Stomach (tissue), 4 donors: ENCODE results near the gene SPTSSA.

Experiments used
- EP300 ChIP-seq: sonication (generic); formaldehyde crosslinking; IDR thresholded peaks from one replicate; pipeline ENCODE4 v1.6.1; 2017; ENCODE audit warnings: antibody characterized with exemption
- POLR2AphosphoS5 ChIP-seq, 3 donors: sonication (generic); formaldehyde crosslinking; IDR thresholded peaks; one replicate each; pipeline ENCODE4 v1.6.1; 2016; ENCODE audit warnings: antibody characterized with exemption in 3 of 3
- TF ChIP-seq, protein P1 (sequence below), 7 experiments: fragments of 450-650 bp in 4 of 7; fragments of 200-600 bp in 3 of 7; sonication (generic) in 3 of 7; IDR thresholded peaks; one replicate each; pipeline ENCODE4 v1.5.1; 2016 to 2019; ENCODE audit warnings: antibody characterized with exemption in 7 of 7, control low read depth in 2 of 7, mild to moderate bottlenecking in 1 of 7

DNA sequence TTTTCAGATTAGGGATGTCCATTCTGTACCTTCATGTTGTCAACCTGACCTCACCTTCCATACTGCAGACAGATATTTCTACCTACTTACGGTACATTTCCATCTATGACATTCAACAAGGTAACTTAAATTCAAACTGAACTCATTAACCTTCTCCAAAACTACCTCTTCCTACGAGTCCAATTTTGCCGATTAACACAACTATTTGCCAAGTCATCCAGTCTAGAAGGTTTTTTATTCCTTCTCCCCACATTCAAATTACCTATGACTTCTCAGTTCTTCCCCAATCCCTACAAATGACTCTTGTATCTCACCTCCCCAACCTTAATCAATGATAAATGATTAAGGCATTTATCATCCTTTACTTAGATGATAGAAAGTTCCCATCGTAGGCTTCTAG lies 23.6 kb downstream of the SPTSSA start:
- TF ChIP-seq POLR2AphosphoS5 (IDR thresholded peaks at IDR 0.05) (no peak), EP300 (no peak)
- TF ChIP-seq, protein P1, sequence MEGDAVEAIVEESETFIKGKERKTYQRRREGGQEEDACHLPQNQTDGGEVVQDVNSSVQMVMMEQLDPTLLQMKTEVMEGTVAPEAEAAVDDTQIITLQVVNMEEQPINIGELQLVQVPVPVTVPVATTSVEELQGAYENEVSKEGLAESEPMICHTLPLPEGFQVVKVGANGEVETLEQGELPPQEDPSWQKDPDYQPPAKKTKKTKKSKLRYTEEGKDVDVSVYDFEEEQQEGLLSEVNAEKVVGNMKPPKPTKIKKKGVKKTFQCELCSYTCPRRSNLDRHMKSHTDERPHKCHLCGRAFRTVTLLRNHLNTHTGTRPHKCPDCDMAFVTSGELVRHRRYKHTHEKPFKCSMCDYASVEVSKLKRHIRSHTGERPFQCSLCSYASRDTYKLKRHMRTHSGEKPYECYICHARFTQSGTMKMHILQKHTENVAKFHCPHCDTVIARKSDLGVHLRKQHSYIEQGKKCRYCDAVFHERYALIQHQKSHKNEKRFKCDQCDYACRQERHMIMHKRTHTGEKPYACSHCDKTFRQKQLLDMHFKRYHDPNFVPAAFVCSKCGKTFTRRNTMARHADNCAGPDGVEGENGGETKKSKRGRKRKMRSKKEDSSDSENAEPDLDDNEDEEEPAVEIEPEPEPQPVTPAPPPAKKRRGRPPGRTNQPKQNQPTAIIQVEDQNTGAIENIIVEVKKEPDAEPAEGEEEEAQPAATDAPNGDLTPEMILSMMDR (IDR thresholded peaks at IDR 0.05): no peak
